ENCODE results near the gene PNMT. TPM values are rescaled to one million over a fixed set of nuclear protein-coding genes. Genes with fewer than 3 reads are reported as not detected.

The PNMT gene
- total RNA-seq, 4 donors from 2014 or later: 0.80 to 48.3 (median 1.3) TPM

DNA sequence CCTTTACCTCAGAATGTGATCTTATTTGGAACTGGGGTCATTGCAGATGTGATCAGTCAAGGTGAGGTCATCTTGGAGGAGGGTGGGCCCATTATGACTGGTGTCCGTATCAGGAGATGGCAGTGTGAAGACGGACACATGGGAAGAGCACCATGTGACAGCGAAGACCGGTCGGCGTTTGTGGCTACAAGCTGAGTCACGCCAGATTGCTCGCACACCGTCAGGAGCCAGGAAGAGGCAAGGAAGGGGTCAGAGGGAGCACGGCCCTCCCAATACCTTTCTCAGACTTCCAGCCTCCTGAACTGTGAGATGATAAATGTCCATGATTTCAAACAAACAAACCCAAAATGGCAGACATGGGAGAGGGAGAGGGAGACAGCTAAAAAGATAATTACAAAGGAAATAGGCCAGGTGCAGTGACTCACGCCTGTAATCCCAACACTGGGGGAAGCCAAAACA, 18.1 kb upstream of the PNMT start:
- H3K9me3 ChIP-seq: no peaks in the 10 kb centered on the region
- no peak overlapping the region for H3K4me3 ChIP-seq
- H3K36me3 ChIP-seq: peaks cover 0 to 3% (median 0%) of the 10 kb centered on the region in 4 donors
- peaks cover 12 to 38% (median 26%) of the 10 kb centered on the region in 4 donors for H3K4me1 ChIP-seq
- H3K27me3 ChIP-seq: no peaks in the 10 kb centered on the region
- no peak for TF ChIP-seq POLR2AphosphoS5 (IDR thresholded peaks at IDR 0.05)
- TF ChIP-seq, protein P1, sequence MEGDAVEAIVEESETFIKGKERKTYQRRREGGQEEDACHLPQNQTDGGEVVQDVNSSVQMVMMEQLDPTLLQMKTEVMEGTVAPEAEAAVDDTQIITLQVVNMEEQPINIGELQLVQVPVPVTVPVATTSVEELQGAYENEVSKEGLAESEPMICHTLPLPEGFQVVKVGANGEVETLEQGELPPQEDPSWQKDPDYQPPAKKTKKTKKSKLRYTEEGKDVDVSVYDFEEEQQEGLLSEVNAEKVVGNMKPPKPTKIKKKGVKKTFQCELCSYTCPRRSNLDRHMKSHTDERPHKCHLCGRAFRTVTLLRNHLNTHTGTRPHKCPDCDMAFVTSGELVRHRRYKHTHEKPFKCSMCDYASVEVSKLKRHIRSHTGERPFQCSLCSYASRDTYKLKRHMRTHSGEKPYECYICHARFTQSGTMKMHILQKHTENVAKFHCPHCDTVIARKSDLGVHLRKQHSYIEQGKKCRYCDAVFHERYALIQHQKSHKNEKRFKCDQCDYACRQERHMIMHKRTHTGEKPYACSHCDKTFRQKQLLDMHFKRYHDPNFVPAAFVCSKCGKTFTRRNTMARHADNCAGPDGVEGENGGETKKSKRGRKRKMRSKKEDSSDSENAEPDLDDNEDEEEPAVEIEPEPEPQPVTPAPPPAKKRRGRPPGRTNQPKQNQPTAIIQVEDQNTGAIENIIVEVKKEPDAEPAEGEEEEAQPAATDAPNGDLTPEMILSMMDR (IDR thresholded peaks at IDR 0.05): no peak
- TF ChIP-seq POLR2A (IDR thresholded peaks at IDR 0.05): no peak
- TF ChIP-seq EP300 (IDR thresholded peaks at IDR 0.05; ENCODE audit: low read depth): no peak
- 92% methylated on average over 2 to 11 of the region's 11 CpGs for WGBS, 2 donors (ENCODE audit: low coverage in 1 of 2)
- intact Hi-C loops (cut with DNase I; ENCODE audit: low total_unique reads): loop anchor here (10.0 kb wide), 1 partner anchor 65 kb away; no protein-coding TSS in a partner anchor
- no peak overlapping the region for H3K27ac ChIP-seq
- DNase-seq: no peak
- in situ Hi-C loops (cut with MboI; ENCODE audit: low pct_ligation_motif_present in 1 of 4, low pct_unique_long_range_greater_than_20kb in 1 of 4, low sequenced_read_pairs in 3 of 4): no loop called here

DNA sequence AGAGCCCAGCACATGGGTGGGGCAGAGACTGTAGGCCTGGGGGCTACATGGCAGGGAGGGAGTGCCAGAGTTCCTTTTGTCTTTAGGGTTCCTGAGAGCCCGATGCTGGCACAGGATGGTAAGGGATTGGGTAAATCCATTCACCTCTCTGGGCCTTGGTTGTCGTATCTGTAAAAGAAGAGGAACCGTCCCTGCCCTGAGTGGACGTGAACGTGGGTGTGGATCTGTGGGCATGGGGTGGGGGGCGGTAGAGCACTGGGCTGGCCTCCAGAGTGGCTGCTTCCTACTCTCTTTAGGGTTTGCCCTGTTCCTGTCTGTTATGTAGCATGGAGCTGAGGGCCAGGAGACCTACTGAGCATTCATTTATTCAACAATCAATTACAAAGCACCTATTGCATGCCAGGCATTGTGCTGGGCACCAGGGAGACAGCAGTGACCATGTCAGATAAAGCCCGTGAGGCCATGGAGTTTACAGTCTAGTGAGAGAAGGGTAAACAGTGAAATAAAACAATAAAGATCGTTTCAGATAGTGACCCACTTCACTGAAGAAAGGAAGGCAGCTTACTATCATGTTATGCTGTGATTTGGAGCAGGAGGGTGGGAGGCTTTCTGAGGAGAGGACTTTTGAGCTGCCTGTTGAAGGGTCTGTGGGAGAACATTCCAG, 16.2 kb upstream of the PNMT start:
- H3K36me3 ChIP-seq: peaks cover 0 to 8% (median 1%) of the 10 kb centered on the region in 4 donors
- in situ Hi-C loops (cut with MboI; ENCODE audit: low pct_ligation_motif_present in 1 of 4, low pct_unique_long_range_greater_than_20kb in 1 of 4, low sequenced_read_pairs in 3 of 4): no loop called here
- H3K9me3 ChIP-seq: no peaks in the 10 kb centered on the region
- TF ChIP-seq, protein P1 (IDR thresholded peaks at IDR 0.05): no peak
- TF ChIP-seq POLR2AphosphoS5 (IDR thresholded peaks at IDR 0.05) (no peak), EP300 (IDR thresholded peaks at IDR 0.05; ENCODE audit: low read depth) (no peak), POLR2A (IDR thresholded peaks at IDR 0.05) (no peak)
- DNase-seq: peak; percentile 57
- H3K4me3 ChIP-seq: no peak overlapping the region
- H3K4me1 ChIP-seq: peaks cover 12 to 38% (median 26%) of the 10 kb centered on the region in 4 donors
- intact Hi-C loops (cut with DNase I; ENCODE audit: low total_unique reads): loop anchor here (10.0 kb wide), 1 partner anchor 67 kb away; no protein-coding TSS in a partner anchor
- peak overlapping the region; percentile 71 to 84 (median 78) for H3K27ac ChIP-seq
- no peaks in the 10 kb centered on the region for H3K27me3 ChIP-seq
- 18 to 57% methylated on average over 2 to 8 of the region's 8 CpGs for WGBS, 2 donors (ENCODE audit: low coverage in 1 of 2)

DNA sequence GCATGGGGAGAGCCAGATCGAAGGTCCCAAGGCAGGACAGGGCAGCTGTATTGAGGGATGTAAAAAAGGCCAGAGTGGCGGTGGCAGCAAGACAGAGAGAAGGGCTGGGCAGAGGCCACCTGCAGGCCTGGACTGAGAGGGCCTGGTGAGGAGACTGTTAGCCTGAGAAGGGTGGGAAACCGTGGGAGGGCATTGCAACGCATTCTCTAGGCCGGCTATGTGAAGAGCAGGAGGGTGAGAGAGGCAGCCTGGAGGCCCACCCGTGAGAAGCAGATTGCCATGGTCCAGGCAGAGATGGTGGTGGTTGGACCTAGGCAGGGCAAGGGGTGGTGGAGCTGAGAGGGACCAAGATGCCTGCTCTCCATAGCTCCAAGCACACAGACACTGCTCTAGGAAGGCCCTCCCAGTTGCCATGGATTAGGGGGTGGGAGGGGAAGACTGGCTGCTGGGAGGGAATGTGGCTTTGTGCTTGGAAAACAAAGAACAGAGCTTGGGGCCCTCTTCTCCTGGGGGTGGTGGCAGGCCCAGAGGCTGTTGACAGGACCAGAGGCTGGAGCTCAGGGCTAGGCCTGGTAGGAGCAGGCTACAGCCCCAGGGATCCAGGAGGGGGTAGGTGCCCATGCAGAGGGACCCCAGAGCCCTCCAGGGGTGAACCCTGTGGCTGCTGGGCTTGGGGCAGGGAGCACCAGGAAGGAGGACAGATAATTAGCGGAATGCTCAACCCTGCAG, 15.5 kb upstream of the PNMT start:
- WGBS, 2 donors (ENCODE audit: low coverage in 1 of 2): 43 to 49% methylated on average over 2 to 7 of the region's 7 CpGs
- in situ Hi-C loops (cut with MboI; ENCODE audit: low pct_ligation_motif_present in 1 of 4, low pct_unique_long_range_greater_than_20kb in 1 of 4, low sequenced_read_pairs in 3 of 4) (no loop called here), intact Hi-C loops (cut with DNase I; ENCODE audit: low total_unique reads) (loop anchor here (10.0 kb wide), 1 partner anchor 68 kb away; no protein-coding TSS in a partner anchor)
- Histone ChIP-seq H3K4me1 (peaks cover 12 to 38% (median 26%) of the 10 kb centered on the region in 4 donors), H3K27me3 (no peaks in the 10 kb centered on the region), H3K9me3 (no peaks in the 10 kb centered on the region), H3K4me3 (no peak overlapping the region), H3K36me3 (peaks cover 0 to 10% (median 4%) of the 10 kb centered on the region in 4 donors), H3K27ac (peak overlapping the region; percentile 71 to 84 (median 78))
- no peak for DNase-seq
- no peak for TF ChIP-seq EP300 (IDR thresholded peaks at IDR 0.05; ENCODE audit: low read depth)
- TF ChIP-seq, protein P1 (IDR thresholded peaks at IDR 0.05): peak in 2 of 5 experiments; percentile 2 to 34

DNA sequence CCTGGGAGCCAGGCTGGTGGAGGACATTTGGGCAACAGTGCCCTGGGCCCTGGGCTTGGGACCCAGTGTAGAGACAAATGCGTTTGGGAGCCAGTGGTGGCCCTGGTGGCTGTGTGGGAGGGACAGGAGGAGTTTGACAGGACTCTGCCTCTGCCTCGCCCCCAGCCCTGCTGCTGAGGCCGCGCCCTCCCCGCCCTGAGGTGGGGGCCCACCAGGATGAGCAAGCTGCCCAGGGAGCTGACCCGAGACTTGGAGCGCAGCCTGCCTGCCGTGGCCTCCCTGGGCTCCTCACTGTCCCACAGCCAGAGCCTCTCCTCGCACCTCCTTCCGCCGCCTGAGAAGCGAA, 15.0 kb upstream of the PNMT start:
- Histone ChIP-seq H3K36me3 (peaks cover 0 to 11% (median 4%) of the 10 kb centered on the region in 4 donors), H3K9me3 (no peaks in the 10 kb centered on the region), H3K4me1 (peaks cover 12 to 38% (median 26%) of the 10 kb centered on the region in 4 donors), H3K4me3 (no peak overlapping the region), H3K27me3 (no peaks in the 10 kb centered on the region), H3K27ac (peak overlapping the region; percentile 71 to 84 (median 78))
- in situ Hi-C loops (cut with MboI; ENCODE audit: low pct_ligation_motif_present in 1 of 4, low pct_unique_long_range_greater_than_20kb in 1 of 4, low sequenced_read_pairs in 3 of 4): no loop called here
- intact Hi-C loops (cut with DNase I; ENCODE audit: low total_unique reads): loop anchor here (10.0 kb wide), 1 partner anchor 68 kb away; no protein-coding TSS in a partner anchor
- TF ChIP-seq POLR2A (IDR thresholded peaks at IDR 0.05) (no peak), EP300 (IDR thresholded peaks at IDR 0.05; ENCODE audit: low read depth) (no peak), POLR2AphosphoS5 (IDR thresholded peaks at IDR 0.05) (no peak)
- TF ChIP-seq, protein P1 (IDR thresholded peaks at IDR 0.05): no peak
- DNase-seq: no peak
- WGBS, 2 donors (ENCODE audit: low coverage in 1 of 2): 64% methylated on average over 7 of the region's 12 CpGs; no CpG with 5 or more reads in 1 of the 2 donors

All from transverse colon (tissue), 4 donors.